Cardiac septum (tissue), 1 donor: Measurements from ENCODE around the gene SEC14L1. TPM values are rescaled to one million over a fixed set of nuclear protein-coding genes. Genes with fewer than 3 reads are reported as not detected.

ENCODE experiments used
- DNase-seq: peaks from one replicate; pipeline ENCODE4 v3.0.0-alpha.2; 2020; ENCODE audit warnings: low spot score
- intact Hi-C: fragments of 100-400 bp; cut with DNase I; formaldehyde crosslinking; loops from one replicate; pipeline ENCODE4 v1.14.0; 2022
- total RNA-seq: library from RNA; stranded (reverse); fragmentation: NEBNext Ultra II Directional; extraction: Animal tissue kit (Norgen Biotek cat#: 25700); gene quantifications from one replicate; pipeline ENCODE4 v1.2.1, GENCODE V29; 2021
- donor health status: DM: no; HTN: no; CAD: no.

Gene SEC14L1
- total RNA-seq, 1 donor from 2014 or later: 44.2 TPM

DNA sequence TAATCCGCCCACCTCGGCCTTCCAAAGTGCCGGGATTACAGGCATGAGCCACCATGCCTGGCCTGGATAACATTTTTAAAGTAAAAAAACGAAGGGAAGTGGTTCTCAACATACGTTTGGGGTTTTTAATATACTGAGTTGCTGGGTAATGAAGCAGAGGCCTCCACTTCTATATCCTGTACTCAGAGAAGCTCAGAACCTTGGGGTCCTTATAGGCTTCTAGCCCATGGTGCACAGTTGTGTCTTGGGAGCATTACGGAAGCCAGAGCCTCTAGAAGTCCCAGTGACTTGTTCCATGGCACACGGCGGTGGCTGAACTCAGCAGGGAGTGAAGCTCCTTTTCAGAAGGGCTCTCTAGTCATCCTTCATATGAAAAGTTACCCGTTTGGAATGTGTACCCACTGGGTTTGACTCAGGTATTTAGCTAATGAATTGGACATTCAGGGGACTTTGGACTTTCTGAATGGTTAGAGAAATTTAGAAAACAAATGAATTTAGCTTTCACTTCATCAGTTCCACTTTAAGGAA lies 67.0 kb downstream of the SEC14L1 start:
- intact Hi-C loops: loop anchor here (2.0 kb wide), 2 partner anchors 25 to 111 kb away; no protein-coding TSS in a partner anchor
- no peak for DNase-seq

GRCh38 chr17:77208217-77208808 lies 67.5 kb downstream of the SEC14L1 start:
- intact Hi-C loops: loop anchor here (2.0 kb wide), 1 partner anchor 112 kb away; no protein-coding TSS in a partner anchor
- DNase-seq: no peak

DNA sequence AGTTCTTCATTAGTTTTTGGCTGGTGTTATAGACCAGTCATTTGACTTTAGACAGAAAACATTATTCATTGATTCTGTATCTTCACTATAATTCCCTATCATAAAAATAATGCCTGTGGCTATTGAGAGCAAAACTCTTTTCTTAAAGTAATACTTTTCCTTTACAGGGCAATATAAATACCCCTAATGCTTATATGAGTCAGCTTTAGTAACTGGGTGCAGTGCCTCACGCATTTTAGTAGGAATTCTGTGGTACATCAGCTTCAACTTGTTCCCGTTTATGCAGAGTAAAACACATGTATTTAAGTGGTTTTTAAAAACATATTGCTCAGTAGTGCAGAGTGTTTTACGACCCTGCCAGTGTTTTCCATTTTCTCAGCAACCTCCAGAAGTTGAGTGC lies 68.1 kb downstream of the SEC14L1 start:
- DNase-seq: no peak
- intact Hi-C loops: loop anchor here (2.0 kb wide), 1 partner anchor 112 kb away; no protein-coding TSS in a partner anchor

- intact Hi-C loops: loop anchor here (2.0 kb wide), 1 partner anchor 113 kb away; no protein-coding TSS in a partner anchor
- no peak for DNase-seq
Observed at GRCh38 chr17:77209330-77209748, 68.6 kb downstream of the SEC14L1 start.

- DNase-seq: no peak
- intact Hi-C loops: loop anchor here (5.0 kb wide), 1 partner anchor 63 kb away; no protein-coding TSS in a partner anchor
Observed at GRCh38 chr17:77210331-77210730, 69.6 kb downstream of the SEC14L1 start.

- intact Hi-C loops: loop anchor here (5.0 kb wide), 1 partner anchor 64 kb away; no protein-coding TSS in a partner anchor
Observed at GRCh38 chr17:77210946-77211541, 70.3 kb downstream of the SEC14L1 start.

GRCh38 chr17:77211681-77212080 lies 70.9 kb downstream of the SEC14L1 start:
- intact Hi-C loops: loop anchor here (5.0 kb wide), 1 partner anchor 64 kb away; no protein-coding TSS in a partner anchor

More at GRCh38 chr17:77210946-77211541, 70.3 kb downstream of the SEC14L1 start:
- no peak for DNase-seq

GRCh38 chr17:77212081-77212832 lies 71.5 kb downstream of the SEC14L1 start:
- intact Hi-C loops: loop anchor here (5.0 kb wide), 1 partner anchor 65 kb away; no protein-coding TSS in a partner anchor

More at GRCh38 chr17:77211681-77212080, 70.9 kb downstream of the SEC14L1 start:
- no peak for DNase-seq

GRCh38 chr17:77212833-77213777 lies 72.3 kb downstream of the SEC14L1 start:
- no peak for DNase-seq
- intact Hi-C loops: loop anchor here (5.0 kb wide), 1 partner anchor 66 kb away; no protein-coding TSS in a partner anchor

More at GRCh38 chr17:77212081-77212832, 71.5 kb downstream of the SEC14L1 start:
- no peak for DNase-seq

DNA sequence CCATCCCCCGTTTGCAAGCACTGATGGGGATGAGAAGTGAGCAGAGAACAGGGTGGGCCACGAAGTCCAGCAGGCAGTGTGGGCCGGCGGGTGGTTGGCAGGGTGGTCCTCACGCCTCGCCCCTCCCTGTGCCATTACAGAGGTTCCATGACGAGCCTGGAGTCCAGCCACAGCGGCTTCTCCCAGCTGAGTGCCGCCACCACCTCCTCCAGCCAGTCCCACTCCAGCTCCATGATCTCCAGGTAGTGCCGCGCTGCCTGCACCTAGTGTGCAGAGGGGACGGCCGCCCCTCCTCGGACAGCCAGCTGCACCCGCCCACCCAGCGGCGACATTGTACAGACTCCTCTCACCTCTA lies 73.0 kb downstream of the SEC14L1 start:
- no peak for DNase-seq
- intact Hi-C loops: loop anchor here (5.0 kb wide), 1 partner anchor 66 kb away; no protein-coding TSS in a partner anchor

GRCh38 chr17:77214328-77214727 lies 73.6 kb downstream of the SEC14L1 start:
- intact Hi-C loops: loop anchor here (5.0 kb wide), 1 partner anchor 67 kb away; no protein-coding TSS in a partner anchor
- no peak for DNase-seq

GRCh38 chr17:77214743-77215142 lies 74.0 kb downstream of the SEC14L1 start:
- DNase-seq: no peak
- intact Hi-C loops: loop anchor here (5.0 kb wide), 1 partner anchor 67 kb away; no protein-coding TSS in a partner anchor

DNA sequence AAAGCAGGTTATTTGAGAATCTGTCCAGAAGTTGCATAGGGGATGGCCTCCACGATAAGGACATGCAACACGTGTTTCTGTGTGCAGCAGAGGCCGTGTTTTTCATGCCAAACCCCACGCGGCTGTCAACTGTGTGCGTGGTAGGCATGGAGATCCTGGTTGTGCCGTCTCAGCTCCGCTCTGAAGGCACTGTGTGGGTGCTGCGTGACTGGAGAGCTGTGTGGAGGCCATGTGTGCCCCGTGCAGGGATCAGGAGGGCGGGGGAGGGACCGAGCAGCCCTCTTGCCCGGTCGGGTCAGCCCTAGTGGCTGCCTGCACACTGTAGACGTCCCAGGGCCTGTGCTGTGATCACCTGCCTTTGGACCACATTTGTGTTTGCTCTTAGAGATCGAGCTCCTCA lies 74.5 kb downstream of the SEC14L1 start:
- DNase-seq: no peak
- intact Hi-C loops: no loop called here

GRCh38 chr17:77216486-77216885 lies 75.7 kb downstream of the SEC14L1 start:
- no peak for DNase-seq
- intact Hi-C loops: no loop called here

DNA sequence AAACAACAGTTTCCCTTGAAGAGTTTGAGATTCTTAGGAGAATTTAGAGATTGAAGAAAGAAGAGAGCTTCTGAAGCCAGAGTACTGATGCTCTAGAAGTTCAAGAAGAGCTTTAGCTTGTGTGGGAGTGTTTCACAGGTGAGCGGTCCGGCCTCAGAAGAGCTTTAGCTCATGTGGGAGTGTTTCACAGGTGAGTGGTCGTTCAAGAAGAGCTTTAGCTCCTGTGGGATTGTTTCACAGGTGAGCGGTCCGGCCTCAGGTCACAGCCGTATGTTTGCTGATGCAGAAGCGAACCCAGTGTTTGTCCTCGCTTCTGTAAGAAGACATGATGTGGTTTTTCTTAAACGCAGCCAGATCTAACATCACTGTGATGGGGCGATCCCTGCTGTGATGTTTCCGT lies 76.4 kb downstream of the SEC14L1 start:
- intact Hi-C loops: no loop called here
- no peak for DNase-seq

- DNase-seq: no peak
- intact Hi-C loops: no loop called here
Observed at GRCh38 chr17:77217566-77217965, 76.8 kb downstream of the SEC14L1 start.

DNA sequence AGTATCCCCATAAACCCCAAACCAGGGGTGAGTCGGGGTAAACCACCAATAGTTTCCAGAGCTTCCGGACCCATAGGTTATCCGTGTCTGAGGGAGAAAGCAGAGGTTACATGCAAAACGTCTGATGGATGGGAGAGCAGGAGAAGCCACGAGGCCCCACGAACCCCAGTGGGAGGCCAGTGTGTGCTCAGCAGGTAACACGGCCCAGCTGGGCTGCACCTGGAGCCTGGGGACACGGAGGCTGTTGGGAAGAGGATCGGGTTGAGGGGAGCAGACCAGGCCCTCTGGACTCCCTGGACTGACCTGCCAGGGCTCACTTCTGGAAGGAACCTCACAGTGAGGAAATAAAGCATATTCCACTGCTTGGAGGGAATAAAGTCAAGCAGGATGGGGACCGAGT lies 78.1 kb downstream of the SEC14L1 start:
- intact Hi-C loops: no loop called here
- DNase-seq: no peak

- intact Hi-C loops: no loop called here
- DNase-seq: no peak
Observed at GRCh38 chr17:77222356-77222755, 81.6 kb downstream of the SEC14L1 start.
